ENCODE measurements around the gene CHD5. TPM values are rescaled to one million over a fixed set of nuclear protein-coding genes. Genes with fewer than 3 reads are reported as not detected.
A peak's percentile ranks its signal among the peaks of the same experiment; 100 is the strongest.

The CHD5 gene
- total RNA-seq, 1 experiment from 2014 or later = 1.6 TPM

- Histone ChIP-seq H2BK20ac (ENCODE audit: low read depth, low read length, poor library complexity, severe bottlenecking) (no peak overlapping the region), H4K5ac (ENCODE audit: insufficient read length, low read depth, low read length) (no peak overlapping the region), H3K79me1 (ENCODE audit: insufficient read depth, low read depth, low read length, poor library complexity, severe bottlenecking) (no peaks in the 10 kb centered on the region), H3K56ac (ENCODE audit: insufficient read length, low read depth, low read length) (no peak overlapping the region), H3K14ac (ENCODE audit: insufficient read depth, low read length) (no peak overlapping the region), H4K8ac (replicated peaks; ENCODE audit: insufficient read length, low read depth, low read length) (no peak overlapping the region), H2BK5ac (ENCODE audit: insufficient read length, low read length) (no peak overlapping the region), H3K18ac (ENCODE audit: insufficient read length, low read depth, low read length) (no peak overlapping the region), H3K4me1 (ENCODE audit: insufficient read depth, low read length) (peaks cover 4% of the 10 kb centered on the region; the same call in 1 of the 2 replicates), H2BK15ac (ENCODE audit: low read depth, low read length) (no peak overlapping the region), H3K79me2 (ENCODE audit: insufficient read depth, low read length) (no peaks in the 10 kb centered on the region; the same call in 1 of the 2 replicates), H3K23ac (ENCODE audit: insufficient read length, low read depth, low read length) (no peak overlapping the region), H2AK5ac (ENCODE audit: insufficient read length, low read length) (no peak overlapping the region), H3K23me2 (ENCODE audit: insufficient read length, low read depth, low read length, poor library complexity, severe bottlenecking) (no peaks in the 10 kb centered on the region), H3T11ph (ENCODE audit: low read length) (no peak overlapping the region), H4K20me1 (ENCODE audit: control insufficient read depth, insufficient read depth, insufficient read length) (no peaks in the 10 kb centered on the region), H3K27me3 (ENCODE audit: insufficient read depth, low read length) (peaks cover 6% of the 10 kb centered on the region; the same call in 1 of the 2 replicates), H2AFZ (ENCODE audit: low read length) (no peak overlapping the region), H3K4ac (ENCODE audit: low read depth, low read length) (no peak overlapping the region), H3K9ac (ENCODE audit: extremely low read depth, insufficient read length, low read length) (no peak overlapping the region), H3K4me2 (ENCODE audit: insufficient read depth, insufficient read length, low read length) (no peak overlapping the region), H3K27ac (ENCODE audit: insufficient read length, low read depth, low read length) (peak overlapping the region; percentile 33), H4K91ac (ENCODE audit: insufficient read length, low read depth, low read length) (no peak overlapping the region), H3K9me3 (ENCODE audit: control insufficient read depth, low read depth, low read length) (no peaks in the 10 kb centered on the region), H2BK12ac (ENCODE audit: insufficient read length, low read depth, low read length) (no peak overlapping the region), H2BK120ac (ENCODE audit: low read depth, low read length, poor library complexity, severe bottlenecking) (no peak overlapping the region)
- DNase-seq = peak; percentile 57
- Mint-ChIP-seq H3K4me3 (no peak overlapping the region; a peak in 1 of 5 replicates), H3K4me1 (peaks cover 39 to 44% of the 10 kb centered on the region in 2 experiments), H3K27ac (peak overlapping the region in 2 of 3 experiments; percentile 56 to 77; a peak in 1 of 7 replicates), H3K9me3 (no peaks in the 10 kb centered on the region), H3K36me3 (ENCODE audit: insufficient read depth in 1 of 3, low read depth in 3 of 3) (peaks cover 14 to 38% (median 23%) of the 10 kb centered on the region in 3 experiments; a peak in 6 of 7 replicates), H3K27me3 (ENCODE audit: low read depth) (peaks cover 35% of the 10 kb centered on the region)
- peak; percentile 56 for TF ChIP-seq CTCF (conservative IDR thresholded peaks at IDR 0.05)
- WGBS (ENCODE audit: extremely low coverage, insufficient read length, low lambda C conversion rate) = no CpG with 5 or more reads among the region's 6 CpGs
Measured at GRCh38 chr1:6183520-6183989, 3.4 kb upstream of the CHD5 start.
